ENCODE data around the gene XNDC1N. TPM values are rescaled to one million over a fixed set of nuclear protein-coding genes. Genes with fewer than 3 reads are reported as not detected.
A peak's percentile ranks its signal among the peaks of the same experiment; 100 is the strongest.
"Not testable (repeated sequence)": the region's sequence is repeated elsewhere in the genome, so short reads cannot be mapped to it uniquely, and the experiment has no call there.

XNDC1N gene
- total RNA-seq, 2 donors from 2014 or later = 13.9 to 16.6 TPM

DNA sequence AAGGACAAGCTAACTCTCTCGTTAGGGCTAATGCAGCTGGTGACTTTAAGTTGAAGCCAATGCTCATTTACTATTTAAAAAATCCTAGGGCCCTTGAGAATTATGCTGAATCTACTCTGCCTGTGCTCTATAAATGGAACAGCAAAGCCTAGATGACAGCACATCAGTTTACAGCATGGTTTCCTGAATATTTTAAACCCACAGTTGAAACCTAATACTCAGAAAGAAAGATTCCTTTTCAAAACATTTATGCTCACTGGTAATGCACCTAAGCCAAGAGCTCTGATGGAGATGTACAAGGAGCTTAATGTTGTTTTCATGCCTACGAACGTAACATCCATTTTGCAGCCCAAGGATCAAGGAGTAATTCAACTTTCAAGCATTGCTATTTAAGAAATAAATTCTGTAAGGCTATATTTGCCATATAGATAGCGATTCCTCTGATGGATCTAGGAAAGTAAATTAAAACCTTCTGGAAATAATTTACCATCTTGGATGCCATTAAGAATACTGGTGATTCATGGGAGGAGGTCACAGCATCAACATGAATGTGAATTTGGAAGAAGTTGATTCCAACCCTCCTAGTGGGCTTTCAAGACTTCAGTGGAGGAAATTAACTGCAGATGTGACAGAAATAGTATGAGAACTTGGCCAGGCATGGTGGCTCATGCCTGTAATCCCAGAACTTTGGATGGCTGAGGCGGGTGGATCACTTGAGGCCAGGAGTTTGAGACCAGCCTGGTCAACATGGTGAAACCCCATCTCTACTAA is 14.5 kb downstream of the XNDC1N start:
- no peak overlapping the region for H3K27ac Mint-ChIP-seq
- H3K4me1 Mint-ChIP-seq = peaks cover 17% of the 10 kb centered on the region
- no peaks in the 10 kb centered on the region for H3K9me3 Mint-ChIP-seq
- H3K36me3 Mint-ChIP-seq (ENCODE audit: low read depth) = peaks cover 78% of the 10 kb centered on the region
- no peak for ATAC-seq (replicated peaks)
- H3K4me3 Mint-ChIP-seq = peak overlapping the region; percentile 37
- no peaks in the 10 kb centered on the region for H3K27me3 Mint-ChIP-seq

GRCh38 chr11:71911986-71912340 is 16.4 kb downstream of the XNDC1N start:
- peak overlapping the region; percentile 75 for H3K27ac Mint-ChIP-seq
- peaks cover 73% of the 10 kb centered on the region for H3K36me3 Mint-ChIP-seq (ENCODE audit: low read depth)
- peak overlapping the region; percentile 4 for H3K4me3 Mint-ChIP-seq
- H3K9me3 Mint-ChIP-seq; H3K27me3 Mint-ChIP-seq; ATAC-seq (replicated peaks): not testable (repeated sequence)
- peaks cover 17% of the 10 kb centered on the region for H3K4me1 Mint-ChIP-seq

DNA sequence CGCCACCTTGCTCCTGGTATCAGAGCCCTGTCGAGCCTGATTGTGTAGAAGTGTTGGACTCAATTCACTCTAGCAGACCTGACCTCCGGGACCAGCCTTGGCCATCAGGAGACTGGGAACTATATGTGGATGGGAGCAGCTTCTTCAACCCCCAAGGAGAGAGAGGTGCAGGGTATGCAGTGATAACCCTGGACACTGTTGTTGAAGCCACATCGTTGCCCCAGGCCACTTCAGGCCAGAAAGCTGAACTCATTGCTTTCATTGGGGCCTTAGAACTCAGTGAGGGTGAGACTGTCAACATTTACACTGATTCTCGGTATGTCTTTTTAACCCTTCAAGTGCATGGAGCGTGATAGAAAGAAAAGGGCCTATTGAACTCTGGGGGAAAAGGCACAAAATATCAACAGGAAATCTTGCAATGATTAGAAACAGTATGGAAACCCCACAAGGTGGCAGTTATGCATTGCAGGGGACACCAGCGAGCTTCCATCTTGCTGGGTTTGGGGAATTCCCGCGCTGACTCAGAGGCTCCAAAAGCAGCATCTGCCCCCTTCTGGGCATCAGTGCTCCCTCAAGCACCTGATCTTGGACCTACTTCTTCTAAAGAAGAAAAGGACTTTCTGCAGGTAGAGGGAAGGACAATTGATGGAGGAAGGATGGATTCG is 16.9 kb downstream of the XNDC1N start:
- H3K9me3 Mint-ChIP-seq; ATAC-seq (replicated peaks); H3K27me3 Mint-ChIP-seq: not testable (repeated sequence)
- Mint-ChIP-seq H3K4me1 (peaks cover 17% of the 10 kb centered on the region), H3K27ac (peak overlapping the region; percentile 75), H3K4me3 (peak overlapping the region; percentile 4), H3K36me3 (ENCODE audit: low read depth) (peaks cover 69% of the 10 kb centered on the region)

DNA sequence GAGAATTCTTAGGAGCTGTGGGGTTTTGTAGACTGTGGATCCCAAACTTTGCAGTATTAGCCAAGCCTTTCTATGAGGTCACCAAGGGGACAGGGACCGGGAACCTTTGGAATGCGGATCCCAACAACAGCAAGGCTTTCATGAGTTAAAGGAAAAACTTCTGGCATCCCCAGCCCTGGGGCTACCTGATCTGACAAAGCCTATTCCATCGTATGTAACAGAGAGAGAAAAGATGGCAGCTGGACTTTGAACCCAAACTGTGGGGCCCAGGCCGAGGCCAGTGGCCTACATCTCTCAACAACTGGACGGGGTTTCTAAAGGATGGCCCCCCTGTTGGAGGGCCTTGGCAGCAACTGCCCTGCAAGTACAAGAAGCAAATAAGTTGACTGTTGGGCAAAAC is 17.6 kb downstream of the XNDC1N start:
- not testable (repeated sequence) for H3K4me3 Mint-ChIP-seq; H3K9me3 Mint-ChIP-seq; H3K27me3 Mint-ChIP-seq; ATAC-seq (replicated peaks)
- Mint-ChIP-seq H3K27ac (peak overlapping the region; percentile 43), H3K36me3 (ENCODE audit: low read depth) (peaks cover 69% of the 10 kb centered on the region), H3K4me1 (peaks cover 17% of the 10 kb centered on the region)

- Mint-ChIP-seq H3K27ac (no peak overlapping the region), H3K36me3 (ENCODE audit: low read depth) (peaks cover 61% of the 10 kb centered on the region), H3K9me3 (no peaks in the 10 kb centered on the region), H3K4me1 (peaks cover 9% of the 10 kb centered on the region), H3K4me3 (no peak overlapping the region), H3K27me3 (no peaks in the 10 kb centered on the region)
- ATAC-seq (replicated peaks) = no peak
Measured at GRCh38 chr11:71908218-71908617, 20.2 kb downstream of the XNDC1N start.

GRCh38 chr11:71901137-71901536 is 27.3 kb downstream of the XNDC1N start:
- H3K36me3 Mint-ChIP-seq (ENCODE audit: low read depth) = peaks cover 39% of the 10 kb centered on the region
- H3K4me3 Mint-ChIP-seq; H3K4me1 Mint-ChIP-seq; H3K9me3 Mint-ChIP-seq; H3K27ac Mint-ChIP-seq; H3K27me3 Mint-ChIP-seq; ATAC-seq (replicated peaks): not testable (repeated sequence)

GRCh38 chr11:71895961-71896360 is 32.4 kb downstream of the XNDC1N start:
- peaks cover 30% of the 10 kb centered on the region for H3K36me3 Mint-ChIP-seq (ENCODE audit: low read depth)
- H3K9me3 Mint-ChIP-seq = no peaks in the 10 kb centered on the region
- H3K4me1 Mint-ChIP-seq = no peaks in the 10 kb centered on the region
- H3K4me3 Mint-ChIP-seq = no peak overlapping the region
- H3K27me3 Mint-ChIP-seq = no peaks in the 10 kb centered on the region
- H3K27ac Mint-ChIP-seq = no peak overlapping the region
- ATAC-seq (replicated peaks) = no peak

DNA sequence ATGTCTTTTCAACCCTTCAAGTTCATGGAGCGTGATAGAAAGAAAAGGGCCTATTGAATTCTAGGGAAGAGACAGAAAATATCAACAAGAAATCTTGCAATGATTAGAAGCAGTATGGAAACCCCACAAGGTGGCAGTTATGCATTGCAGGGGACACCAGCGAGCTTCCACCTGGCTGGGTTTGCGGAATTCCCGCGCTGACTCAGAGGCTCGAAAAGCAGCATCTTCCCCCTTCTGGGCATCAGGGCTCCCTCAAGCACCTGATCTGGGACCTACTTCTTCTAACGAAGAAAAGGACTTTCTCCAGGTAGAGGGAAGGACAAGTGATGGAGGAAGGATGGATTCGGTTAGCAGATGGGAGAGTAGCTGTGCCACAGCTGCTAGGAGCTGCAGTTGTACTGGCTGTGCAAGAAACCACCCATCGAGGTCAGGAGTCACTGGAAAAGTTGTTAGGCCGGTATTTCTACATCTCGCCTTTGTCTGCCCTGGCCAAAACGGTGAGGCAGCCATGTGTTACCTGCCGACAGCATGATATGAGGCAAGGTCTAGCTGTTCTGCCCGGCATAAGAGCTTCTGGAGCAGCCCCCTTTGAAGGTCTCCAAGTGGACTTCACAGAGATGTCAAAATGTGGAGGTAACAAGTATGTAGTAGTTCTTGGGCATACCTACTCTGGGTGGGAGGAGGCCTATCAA is 39.1 kb downstream of the XNDC1N start:
- not testable (repeated sequence) for H3K36me3 Mint-ChIP-seq (ENCODE audit: low read depth); H3K4me3 Mint-ChIP-seq; H3K4me1 Mint-ChIP-seq; H3K27me3 Mint-ChIP-seq; H3K9me3 Mint-ChIP-seq; ATAC-seq (replicated peaks)
- H3K27ac Mint-ChIP-seq = peak overlapping the region; percentile 36

GRCh38 chr11:71888335-71889010 is 39.9 kb downstream of the XNDC1N start:
- H3K4me3 Mint-ChIP-seq; H3K9me3 Mint-ChIP-seq; ATAC-seq (replicated peaks); H3K27me3 Mint-ChIP-seq; H3K36me3 Mint-ChIP-seq (ENCODE audit: low read depth); H3K4me1 Mint-ChIP-seq: not testable (repeated sequence)
- peak overlapping the region; percentile 36 for H3K27ac Mint-ChIP-seq

DNA sequence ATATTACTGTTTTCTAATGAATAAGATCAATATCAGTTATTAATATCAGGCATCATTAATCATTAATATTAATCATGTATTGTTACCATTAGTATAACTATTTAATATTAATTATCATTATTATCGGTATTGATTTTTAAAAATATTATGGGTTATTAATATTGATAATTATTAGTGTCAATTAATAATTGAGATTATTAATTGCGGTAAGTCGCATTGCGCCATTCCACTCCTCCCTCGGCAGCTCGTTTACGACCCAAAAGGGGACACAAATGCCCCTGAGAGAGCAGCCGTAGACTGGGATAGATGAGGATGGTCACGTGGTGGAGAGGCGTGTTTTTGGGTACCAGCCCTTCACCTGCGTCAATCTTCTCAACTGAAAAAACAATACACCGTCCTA is 42.6 kb downstream of the XNDC1N start:
- not testable (repeated sequence) for H3K4me3 Mint-ChIP-seq; ATAC-seq (replicated peaks); H3K27ac Mint-ChIP-seq; H3K4me1 Mint-ChIP-seq; H3K27me3 Mint-ChIP-seq; H3K9me3 Mint-ChIP-seq
- H3K36me3 Mint-ChIP-seq (ENCODE audit: low read depth) = peaks cover 11% of the 10 kb centered on the region

Other genes starting within 250 kb of the XNDC1N start
- not detected for gene DEFB108B, start 95.4 kb downstream of the XNDC1N start, total RNA-seq
- not detected for gene DEFB131B, start 50.1 kb downstream of the XNDC1N start, total RNA-seq
- gene RNF121, start 452 bp upstream of the XNDC1N start, total RNA-seq = 10 to 100 TPM; 45.8 to 55.5 TPM
- gene IL18BP, start 70.3 kb upstream of the XNDC1N start, total RNA-seq = 10 to 100 TPM; 18.4 to 21.9 TPM
- gene NUMA1, start 151.9 kb upstream of the XNDC1N start, total RNA-seq = 100 to 1,000 TPM; 179 to 277 TPM
- 1 to 10 TPM; 3.3 to 5.4 TPM for gene LRRC51, start 152.3 kb upstream of the XNDC1N start, total RNA-seq
- gene LAMTOR1, start 174.7 kb upstream of the XNDC1N start, total RNA-seq = 10 to 100 TPM; 53.4 to 69.1 TPM
- gene TOMT, start 177.3 kb upstream of the XNDC1N start, total RNA-seq = under 1 TPM in 1 of 2 donors, not detected in 1; 0.26 TPM
- 10 to 100 TPM; 35.5 to 65.6 TPM for gene ANAPC15, start 184.1 kb upstream of the XNDC1N start, total RNA-seq
- gene FOLR3, start 207.1 kb upstream of the XNDC1N start, total RNA-seq = not detected

All from activated T-helper 17 cell treated with anti-CD3 and anti-CD28 coated beads, Interleukin-2, amount 50 U/mL, for 72 hours (primary cell).